ENCODE measurements around the gene IL7R.

Gene IL7R

GRCh38 chr5:35920890-35921289 is 64.2 kb downstream of the IL7R start:
- DNase-seq = no peak

- no peak for DNase-seq
Observed at GRCh38 chr5:35921930-35922329, 65.2 kb downstream of the IL7R start.

GRCh38 chr5:35922468-35922867 is 65.8 kb downstream of the IL7R start:
- no peak for DNase-seq

DNA sequence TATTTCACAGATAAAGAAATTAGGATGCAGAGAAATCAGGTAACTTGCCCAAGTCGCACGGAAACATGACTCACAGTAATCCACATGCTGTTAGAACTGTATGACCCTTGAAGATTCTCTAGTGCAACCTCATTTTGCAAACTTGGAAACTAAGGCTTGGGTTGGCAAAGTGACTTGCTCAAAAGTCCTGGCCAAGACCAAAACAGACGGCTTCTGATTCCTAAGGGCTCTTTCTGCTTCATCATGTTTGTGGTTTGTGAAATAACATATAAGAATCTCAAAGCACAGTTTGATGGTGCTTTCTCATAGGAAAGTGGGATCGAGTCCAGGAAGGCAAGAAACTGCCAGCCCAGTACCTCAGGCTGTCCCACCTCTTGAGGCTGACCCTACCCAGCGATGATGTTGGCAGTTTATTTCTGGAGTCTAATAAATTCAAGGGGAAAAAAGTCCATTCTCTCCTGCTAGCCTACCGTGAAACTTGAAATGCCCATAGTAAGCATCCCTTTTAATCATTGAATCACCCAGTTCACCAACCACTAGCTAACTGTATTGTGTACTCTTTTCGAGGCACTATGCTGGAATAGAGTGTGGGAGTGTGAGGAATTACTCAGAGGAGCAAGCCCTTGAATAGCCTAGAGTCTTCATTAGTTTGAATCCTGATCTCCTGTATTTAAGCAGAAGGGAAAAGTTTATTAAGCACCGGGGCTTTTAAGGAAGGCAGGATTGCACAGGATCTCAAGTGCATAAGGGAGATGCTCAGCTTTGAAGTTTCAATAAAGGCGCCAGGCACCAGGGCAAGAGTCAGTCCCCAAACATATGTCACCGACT is 67.6 kb downstream of the IL7R start:
- no peak for DNase-seq

- no peak for DNase-seq
Observed at GRCh38 chr5:35924950-35925722, 68.4 kb downstream of the IL7R start.

DNA sequence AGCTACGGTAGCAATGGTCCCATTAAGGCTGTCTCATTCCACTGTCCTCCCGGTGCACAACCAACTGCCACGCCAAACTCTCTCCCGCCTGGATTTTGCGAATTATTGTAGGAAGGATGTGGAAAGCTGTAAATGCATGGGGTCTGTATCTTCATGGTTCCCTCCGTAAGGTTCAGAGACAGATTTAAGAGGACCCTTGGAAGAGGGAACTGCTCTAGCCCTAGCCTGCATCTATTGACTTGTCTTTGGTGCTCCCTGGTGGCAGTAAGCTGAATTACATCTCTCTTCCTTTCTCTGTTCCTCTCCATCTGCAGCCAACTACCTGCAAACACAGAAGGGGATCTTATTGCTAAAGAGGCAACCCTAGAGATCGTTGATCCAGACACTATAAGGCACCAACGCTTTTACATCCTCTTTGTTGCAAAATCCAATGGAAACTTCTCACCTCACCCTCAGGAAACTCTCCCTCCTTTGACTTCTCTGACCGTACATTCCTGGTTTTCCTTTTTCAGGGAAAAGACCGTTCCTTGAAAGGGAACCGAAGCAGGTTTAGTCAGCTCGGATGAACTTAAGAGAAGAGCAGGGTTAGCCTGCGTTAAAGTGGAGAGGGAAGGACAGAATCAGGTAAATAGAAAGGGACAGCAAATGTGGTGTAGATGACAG is 69.8 kb downstream of the IL7R start:
- peak; percentile 39 for DNase-seq
